ENCODE measurements around the gene ZBTB6. TPM values are rescaled to one million over a fixed set of nuclear protein-coding genes. Genes with fewer than 3 reads are reported as not detected.

ZBTB6 gene, protein sequence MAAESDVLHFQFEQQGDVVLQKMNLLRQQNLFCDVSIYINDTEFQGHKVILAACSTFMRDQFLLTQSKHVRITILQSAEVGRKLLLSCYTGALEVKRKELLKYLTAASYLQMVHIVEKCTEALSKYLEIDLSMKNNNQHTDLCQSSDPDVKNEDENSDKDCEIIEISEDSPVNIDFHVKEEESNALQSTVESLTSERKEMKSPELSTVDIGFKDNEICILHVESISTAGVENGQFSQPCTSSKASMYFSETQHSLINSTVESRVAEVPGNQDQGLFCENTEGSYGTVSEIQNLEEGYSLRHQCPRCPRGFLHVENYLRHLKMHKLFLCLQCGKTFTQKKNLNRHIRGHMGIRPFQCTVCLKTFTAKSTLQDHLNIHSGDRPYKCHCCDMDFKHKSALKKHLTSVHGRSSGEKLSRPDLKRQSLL
- total RNA-seq = 5.9 TPM

DNA sequence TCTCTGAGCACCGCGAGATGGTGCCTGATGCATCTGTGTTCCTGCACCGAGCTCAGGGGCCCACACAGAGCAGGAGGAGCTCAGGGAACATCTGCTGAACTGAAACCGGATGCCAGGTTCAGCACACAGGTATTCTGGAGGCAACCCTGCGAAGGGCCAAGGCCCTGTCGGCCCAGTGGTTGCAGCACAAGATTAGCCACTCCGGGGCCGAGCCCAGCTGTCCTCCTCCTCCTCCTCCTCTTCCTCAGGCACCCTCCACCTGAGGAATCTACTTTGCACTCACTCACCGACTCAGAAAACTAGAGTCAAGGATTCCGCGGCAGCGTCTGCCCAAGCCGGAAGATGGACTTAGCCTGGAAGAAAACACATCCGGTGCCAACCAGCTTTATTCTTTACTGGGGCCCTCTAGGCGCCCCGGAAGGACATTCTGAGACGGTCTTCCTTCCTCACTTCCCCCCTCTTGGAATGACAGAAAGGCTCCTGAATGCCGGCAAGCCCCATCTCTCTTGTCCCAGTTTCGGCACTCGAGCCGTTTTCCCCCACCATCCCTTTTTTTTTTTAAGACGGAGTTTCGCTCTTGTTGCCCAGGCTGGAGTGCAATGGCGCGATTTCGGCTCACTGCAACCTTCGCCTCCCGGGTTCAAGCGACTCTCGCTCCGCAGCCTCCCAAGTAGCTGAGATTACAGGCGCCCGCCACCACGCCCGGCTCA, at the start of gene ZBTB6:
TSS of gene ZBTB6 (minus strand) at position 360 of the 710 bp plus-strand sequence. CDS start 1,251 bp downstream, outside the sequence.
- H3K4me3 ChIP-seq = peak within 1 kb of the TSS; percentile 60 to 71
- no peak for DNase-seq (ENCODE audit: extremely low spot score in 2 of 2)
- no peaks in the 10 kb centered on the region for H3K27me3 ChIP-seq
- H3K36me3 ChIP-seq = peaks cover 0 to 25% of the 10 kb centered on the region in 2 donors
- no peaks in the 10 kb centered on the region for H3K9me3 ChIP-seq
- intact Hi-C loops (cut with DNase I) = no loop called here
- peaks cover 17% of the 10 kb centered on the region for H3K4me1 ChIP-seq
- TF ChIP-seq, protein P1, sequence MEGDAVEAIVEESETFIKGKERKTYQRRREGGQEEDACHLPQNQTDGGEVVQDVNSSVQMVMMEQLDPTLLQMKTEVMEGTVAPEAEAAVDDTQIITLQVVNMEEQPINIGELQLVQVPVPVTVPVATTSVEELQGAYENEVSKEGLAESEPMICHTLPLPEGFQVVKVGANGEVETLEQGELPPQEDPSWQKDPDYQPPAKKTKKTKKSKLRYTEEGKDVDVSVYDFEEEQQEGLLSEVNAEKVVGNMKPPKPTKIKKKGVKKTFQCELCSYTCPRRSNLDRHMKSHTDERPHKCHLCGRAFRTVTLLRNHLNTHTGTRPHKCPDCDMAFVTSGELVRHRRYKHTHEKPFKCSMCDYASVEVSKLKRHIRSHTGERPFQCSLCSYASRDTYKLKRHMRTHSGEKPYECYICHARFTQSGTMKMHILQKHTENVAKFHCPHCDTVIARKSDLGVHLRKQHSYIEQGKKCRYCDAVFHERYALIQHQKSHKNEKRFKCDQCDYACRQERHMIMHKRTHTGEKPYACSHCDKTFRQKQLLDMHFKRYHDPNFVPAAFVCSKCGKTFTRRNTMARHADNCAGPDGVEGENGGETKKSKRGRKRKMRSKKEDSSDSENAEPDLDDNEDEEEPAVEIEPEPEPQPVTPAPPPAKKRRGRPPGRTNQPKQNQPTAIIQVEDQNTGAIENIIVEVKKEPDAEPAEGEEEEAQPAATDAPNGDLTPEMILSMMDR (IDR thresholded peaks at IDR 0.05) = no peak
- TF ChIP-seq POLR2A (IDR thresholded peaks at IDR 0.05) = no peak
- TF ChIP-seq POLR2AphosphoS5 (IDR thresholded peaks at IDR 0.05; ENCODE audit: insufficient read depth in 1 of 2, low read depth in 1 of 2) = peak; percentile 67 to 72
- H3K27ac ChIP-seq = peak within 1 kb of the TSS; percentile 61

DNA sequence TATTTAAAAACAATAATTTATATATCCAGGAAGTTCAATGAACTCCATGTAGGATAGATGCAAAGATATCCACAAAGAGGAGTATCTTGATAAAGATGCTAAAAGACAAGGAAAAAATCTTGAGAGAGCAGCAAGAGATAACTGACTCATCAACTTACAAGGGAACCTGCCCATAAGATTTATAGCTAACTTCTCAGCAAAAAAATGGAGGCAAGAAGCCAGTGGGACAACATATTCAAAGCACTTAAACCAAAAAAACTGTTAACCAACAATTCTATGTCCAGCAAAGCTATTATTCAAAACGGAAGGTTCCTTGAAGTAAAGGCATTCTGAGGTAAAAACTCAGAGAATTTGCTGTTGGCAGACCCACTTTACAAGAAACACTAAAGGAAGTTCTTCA, 48.0 kb upstream of the ZBTB6 start:
- Histone ChIP-seq H3K27ac (no peak overlapping the region), H3K36me3 (peaks cover 0 to 24% of the 10 kb centered on the region in 2 donors), H3K4me1 (no peaks in the 10 kb centered on the region), H3K27me3 (no peaks in the 10 kb centered on the region), H3K9me3 (no peaks in the 10 kb centered on the region), H3K4me3 (no peak overlapping the region)
- intact Hi-C loops (cut with DNase I) = no loop called here
- DNase-seq (ENCODE audit: extremely low spot score in 2 of 2) = no peak
- TF ChIP-seq, protein P1 (IDR thresholded peaks at IDR 0.05) = no peak
- TF ChIP-seq POLR2AphosphoS5 (IDR thresholded peaks at IDR 0.05; ENCODE audit: insufficient read depth in 1 of 2, low read depth in 1 of 2) = no peak

DNA sequence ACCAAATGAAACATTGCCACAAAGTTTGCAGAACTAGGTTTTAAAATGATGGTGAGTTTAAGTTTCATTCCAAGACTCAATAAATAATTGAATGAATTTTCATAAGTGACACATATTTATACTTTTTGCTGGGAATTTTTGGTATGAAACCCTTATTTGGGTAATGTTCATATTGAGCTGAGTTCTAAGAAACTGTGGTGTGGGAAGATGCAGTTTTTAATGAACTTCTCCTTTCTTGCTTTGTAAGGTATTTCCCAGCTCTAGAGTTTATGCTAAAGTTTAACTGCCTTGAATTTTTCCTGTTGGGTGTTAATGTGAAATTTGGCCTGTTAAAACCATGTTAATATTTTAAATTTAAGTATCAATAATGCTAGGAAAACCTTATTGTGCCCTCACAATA, 42.8 kb upstream of the ZBTB6 start:
- peaks cover 15% of the 10 kb centered on the region for H3K4me1 ChIP-seq
- H3K9me3 ChIP-seq = no peaks in the 10 kb centered on the region
- intact Hi-C loops (cut with DNase I) = no loop called here

DNA sequence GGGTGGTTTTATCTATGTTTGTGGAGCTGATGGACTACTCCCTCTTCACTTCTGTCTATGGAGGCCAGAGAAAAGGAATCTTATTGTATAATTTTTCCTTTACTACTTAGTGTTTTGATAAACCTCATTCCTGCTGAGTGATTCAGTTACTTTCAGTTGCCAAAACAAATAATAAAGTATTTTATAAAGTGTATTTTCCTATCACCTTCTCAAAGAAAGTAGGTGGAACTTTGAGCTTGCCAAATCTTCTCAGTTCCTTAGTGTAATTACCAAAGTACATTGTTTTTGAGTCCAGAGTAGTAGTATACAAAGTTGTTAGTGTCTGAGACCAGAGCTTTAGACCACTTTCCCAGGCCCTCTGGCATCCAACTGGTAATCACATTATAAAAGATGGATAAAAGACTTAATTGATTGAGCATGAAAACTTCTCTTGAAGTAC, 41.1 kb upstream of the ZBTB6 start:
- intact Hi-C loops (cut with DNase I) = no loop called here
- peaks cover 15% of the 10 kb centered on the region for H3K4me1 ChIP-seq
- H3K9me3 ChIP-seq = no peaks in the 10 kb centered on the region
- no peaks in the 10 kb centered on the region for H3K36me3 ChIP-seq
- H3K4me3 ChIP-seq = no peak overlapping the region
- TF ChIP-seq, protein P1 (IDR thresholded peaks at IDR 0.05) = no peak
- TF ChIP-seq POLR2AphosphoS5 (IDR thresholded peaks at IDR 0.05; ENCODE audit: insufficient read depth in 1 of 2, low read depth in 1 of 2) (no peak), POLR2A (IDR thresholded peaks at IDR 0.05) (no peak)
- no peak for DNase-seq (ENCODE audit: extremely low spot score in 2 of 2)
- peak overlapping the region; percentile 17 for H3K27ac ChIP-seq
- no peaks in the 10 kb centered on the region for H3K27me3 ChIP-seq

More for the DNA sequence above, 42.8 kb upstream of the ZBTB6 start:
- Histone ChIP-seq H3K4me3 (no peak overlapping the region), H3K27me3 (no peaks in the 10 kb centered on the region), H3K27ac (no peak overlapping the region), H3K36me3 (peaks cover 0 to 11% of the 10 kb centered on the region in 2 donors)
- no peak for TF ChIP-seq POLR2AphosphoS5 (IDR thresholded peaks at IDR 0.05; ENCODE audit: insufficient read depth in 1 of 2, low read depth in 1 of 2)
- TF ChIP-seq, protein P1 (IDR thresholded peaks at IDR 0.05) = no peak
- no peak for TF ChIP-seq POLR2A (IDR thresholded peaks at IDR 0.05)
- no peak for DNase-seq (ENCODE audit: extremely low spot score in 2 of 2)
